Stimulated activated CD8-positive, alpha-beta memory T cell treated with anti-CD3 and anti-CD28 coated beads, Interleukin-12 subunit alpha, Interleukin-12 subunit beta, amount 100 ng/mL, for 24 hours (primary cell): Measurements from ENCODE around the gene ETS1.

ENCODE experiments used
- DNase-seq: peaks from one replicate; pipeline ENCODE4 v3.0.0-alpha.2; 2020; ENCODE audit errors: extremely low read depth

The ETS1 gene

GRCh38 chr11:128501632-128502549, 85.5 kb downstream of the ETS1 start:
- DNase-seq, result no peak

DNA sequence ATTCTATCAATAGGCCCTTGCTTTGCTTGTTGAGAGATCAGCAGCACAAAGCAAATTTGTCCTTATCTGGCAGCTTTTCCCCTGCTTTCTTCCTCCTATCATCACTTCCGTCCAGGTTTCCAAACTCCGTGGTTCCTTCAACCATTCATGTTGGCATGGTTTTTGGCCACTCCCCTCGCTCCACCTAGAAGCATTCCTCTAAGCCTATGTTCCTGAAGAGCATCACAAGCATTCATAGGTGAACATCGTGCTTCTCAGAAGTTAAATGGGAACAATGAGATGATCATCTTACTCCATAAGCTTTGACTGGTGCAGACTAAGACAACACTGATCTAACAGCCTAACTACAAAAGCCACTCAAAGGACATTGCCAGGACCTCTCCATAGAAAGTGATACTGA, 86.3 kb downstream of the ETS1 start:
- DNase-seq, result no peak

DNA sequence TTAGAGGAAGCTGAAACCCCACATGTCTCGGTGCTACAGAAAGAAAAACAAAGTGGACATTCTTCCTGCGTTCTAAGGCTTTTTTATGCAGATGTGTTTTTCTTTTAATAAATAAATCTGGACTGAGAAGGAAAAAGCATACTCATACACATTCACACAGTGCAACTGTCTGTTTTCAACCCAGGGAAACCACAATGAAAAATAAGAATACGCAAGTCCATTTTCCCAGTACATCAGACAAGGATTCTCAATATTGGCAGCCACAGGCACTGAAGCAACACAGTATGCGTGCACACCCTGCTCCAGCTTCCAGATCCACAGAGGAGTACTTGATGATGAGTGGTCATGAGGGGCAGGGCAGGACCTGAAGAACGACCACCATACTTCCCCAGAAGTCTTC, 86.9 kb downstream of the ETS1 start:
- DNase-seq, result no peak

DNA sequence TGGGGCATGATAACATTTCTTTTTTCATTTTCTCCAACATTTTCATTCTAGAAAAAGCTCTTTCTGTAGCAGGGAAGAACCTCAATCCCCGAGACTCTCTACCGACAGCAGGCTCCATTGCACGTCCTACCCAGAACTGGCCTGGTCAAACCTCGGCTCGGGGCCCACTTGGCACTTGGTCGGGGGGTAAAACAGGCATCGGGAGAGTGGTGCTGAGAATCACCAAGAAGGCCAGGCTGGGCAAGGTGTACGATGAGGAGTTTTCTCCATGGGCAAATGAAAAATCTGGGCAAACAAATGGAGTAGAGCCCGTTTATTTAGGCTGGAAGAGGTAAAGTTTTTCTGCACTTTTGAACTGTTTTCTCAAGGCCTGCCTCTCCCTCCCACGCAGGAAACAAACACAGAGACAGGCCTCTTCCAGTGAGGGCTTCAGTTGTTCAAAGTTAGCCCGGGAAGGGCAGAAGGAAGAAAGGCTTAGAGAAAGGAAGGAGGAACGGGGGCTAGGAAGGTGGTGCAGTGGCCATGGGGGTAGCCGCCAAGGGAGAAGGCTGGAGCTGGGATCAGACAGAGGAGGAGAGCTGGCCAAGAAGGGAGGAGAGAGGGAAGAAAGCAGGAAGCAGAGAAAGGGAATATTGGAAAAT, 87.6 kb downstream of the ETS1 start:
- no peak for DNase-seq

- DNase-seq, result no peak
Observed at GRCh38 chr11:128498721-128499245, 88.6 kb downstream of the ETS1 start.

DNA sequence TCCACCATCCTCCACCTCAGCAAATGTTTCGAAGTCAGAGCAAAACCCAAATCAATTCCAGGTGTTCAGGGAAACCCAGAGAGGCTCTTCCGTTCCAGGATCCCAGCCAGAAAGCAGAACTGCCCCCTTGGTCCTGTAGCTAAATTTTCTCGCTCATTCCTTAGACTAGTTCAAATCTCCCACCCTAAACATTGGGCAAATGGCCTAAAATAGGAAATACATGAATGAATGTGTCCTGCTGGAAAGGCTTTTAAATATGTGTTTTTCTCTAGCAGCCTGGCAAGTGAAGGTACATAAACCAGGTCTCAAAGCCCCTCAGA, 89.6 kb downstream of the ETS1 start:
- DNase-seq, result no peak

DNA sequence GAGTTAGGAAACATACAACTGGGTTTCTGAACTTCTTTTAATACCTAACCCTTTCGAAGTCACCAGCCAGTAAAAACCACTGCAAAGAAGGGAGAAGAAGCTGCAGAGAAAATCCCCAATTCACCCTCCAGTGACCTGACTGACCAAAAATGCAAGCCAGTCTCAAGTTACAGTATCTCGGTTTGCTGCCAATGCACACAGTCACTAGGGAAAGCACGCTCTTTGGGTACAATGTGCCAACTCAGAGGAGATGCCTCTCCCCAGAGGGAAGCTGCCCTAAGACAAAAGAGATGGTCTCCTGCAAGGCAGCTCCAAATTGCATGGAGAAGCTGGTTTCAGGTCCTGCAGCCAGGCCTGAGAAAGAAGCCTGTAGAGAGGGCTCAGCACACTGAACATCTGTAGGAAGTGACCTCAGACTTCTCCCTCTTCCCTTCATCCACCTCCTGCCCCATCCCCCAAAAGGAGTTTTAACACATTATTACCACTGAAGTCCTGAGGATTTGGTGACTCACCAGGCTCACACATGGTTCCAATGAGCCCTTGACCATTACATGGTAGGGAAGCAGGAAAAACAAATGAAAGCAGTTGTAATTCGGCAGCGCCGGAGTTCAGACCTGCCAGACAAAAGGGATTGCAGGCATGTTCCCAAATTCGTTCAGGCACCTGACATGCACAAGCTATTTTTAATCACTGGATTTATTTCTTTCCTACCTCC, 90.1 kb downstream of the ETS1 start:
- no peak for DNase-seq

DNA sequence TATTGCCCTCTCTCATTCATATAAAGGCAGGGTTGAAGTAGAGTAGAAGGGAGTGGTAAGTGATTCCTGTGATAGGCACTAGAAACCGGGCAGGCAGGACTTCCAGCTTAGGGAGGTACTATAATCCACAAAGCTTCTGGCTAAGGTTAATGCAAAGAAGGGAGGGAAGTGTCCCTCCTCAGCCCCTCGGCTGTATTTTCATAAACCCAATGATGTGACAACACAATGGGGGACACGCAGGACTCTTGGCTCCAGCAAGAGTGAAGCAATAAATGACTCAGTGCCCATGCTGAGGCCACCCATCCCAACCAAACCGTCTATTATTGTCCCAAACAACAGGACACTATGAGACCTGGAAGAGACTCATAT, 90.7 kb downstream of the ETS1 start:
- no peak for DNase-seq

DNA sequence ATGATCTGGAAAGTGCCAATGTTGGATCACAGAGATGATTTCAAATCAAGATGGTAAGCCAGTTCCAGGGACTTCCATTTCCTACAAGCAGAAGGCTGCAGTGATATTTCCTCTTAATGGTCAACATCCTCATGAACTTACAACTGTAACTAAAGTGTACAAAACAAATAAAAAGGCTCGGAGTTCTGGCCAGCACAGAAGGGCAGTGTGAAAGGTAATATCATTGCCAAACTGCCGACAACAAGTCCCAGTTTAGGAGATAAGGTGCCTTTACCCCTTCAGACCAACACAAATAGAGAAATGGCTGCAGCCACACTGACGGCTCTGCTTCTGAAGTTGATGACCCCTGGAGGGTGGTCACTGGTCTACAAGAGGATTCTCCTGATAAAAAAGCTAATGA, 91.1 kb downstream of the ETS1 start:
- DNase-seq, result no peak

- DNase-seq, result no peak
Observed at GRCh38 chr11:128494418-128495332, 92.7 kb downstream of the ETS1 start.

DNA sequence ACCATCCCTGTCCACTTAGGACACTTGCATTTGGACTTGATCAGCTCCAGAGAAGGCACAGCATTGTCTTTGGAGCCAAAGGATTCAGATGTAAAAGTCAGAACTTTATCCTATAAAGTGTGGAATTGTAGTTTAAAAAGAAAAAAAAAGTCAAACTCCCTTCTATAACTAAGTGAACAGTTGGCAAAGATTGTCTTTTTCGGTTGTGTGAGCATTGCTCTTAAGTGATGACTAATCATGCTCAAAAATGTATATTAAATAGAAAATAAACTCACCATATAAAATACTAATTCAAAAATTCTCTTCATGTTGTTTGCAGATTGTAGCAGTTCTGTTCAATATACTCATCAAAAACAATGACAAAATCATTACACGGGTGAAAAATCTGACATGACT, 93.8 kb downstream of the ETS1 start:
- no peak for DNase-seq

- DNase-seq, result no peak
Observed at GRCh38 chr11:128492903-128493569, 94.3 kb downstream of the ETS1 start.

DNA sequence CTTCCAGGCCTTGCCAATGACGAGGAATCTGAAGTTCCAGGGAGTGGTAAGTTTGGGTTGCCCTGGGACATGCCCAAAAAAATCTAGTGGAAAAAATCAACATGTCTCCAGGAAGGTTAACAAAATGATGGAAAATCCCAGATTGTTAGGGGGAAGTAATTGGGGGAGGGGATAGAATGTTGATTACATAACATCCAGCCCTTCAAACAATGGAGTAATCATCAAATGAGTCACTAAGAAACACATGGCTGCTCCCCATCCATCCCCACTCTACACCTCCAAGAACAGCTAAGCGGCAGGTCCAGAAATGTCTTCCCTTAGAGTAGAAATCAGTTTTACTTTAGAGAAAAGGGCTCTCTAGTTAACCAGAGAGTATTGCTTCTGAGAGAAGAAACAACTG, 94.9 kb downstream of the ETS1 start:
- no peak for DNase-seq

- DNase-seq, result no peak
Observed at GRCh38 chr11:128491195-128491936, 96.0 kb downstream of the ETS1 start.

DNA sequence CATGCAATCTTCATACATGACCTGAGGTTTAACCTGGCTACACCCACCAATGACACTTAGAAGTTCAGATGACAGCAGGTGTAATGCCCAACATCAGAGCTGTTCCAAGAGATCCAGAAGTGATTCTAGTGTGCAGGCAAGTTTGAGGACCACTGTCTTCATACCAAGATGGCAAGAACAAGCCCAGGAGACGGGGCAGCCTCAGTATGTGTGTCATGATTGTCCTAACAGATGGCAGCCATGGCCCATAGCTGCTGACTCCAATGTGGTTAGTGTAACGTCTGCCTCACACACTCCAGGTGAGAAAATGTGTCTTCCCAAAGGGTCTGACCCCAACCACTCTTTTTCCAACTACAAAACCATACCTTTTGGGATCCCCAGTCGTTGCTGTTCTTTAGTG, 97.3 kb downstream of the ETS1 start:
- DNase-seq, result no peak

DNA sequence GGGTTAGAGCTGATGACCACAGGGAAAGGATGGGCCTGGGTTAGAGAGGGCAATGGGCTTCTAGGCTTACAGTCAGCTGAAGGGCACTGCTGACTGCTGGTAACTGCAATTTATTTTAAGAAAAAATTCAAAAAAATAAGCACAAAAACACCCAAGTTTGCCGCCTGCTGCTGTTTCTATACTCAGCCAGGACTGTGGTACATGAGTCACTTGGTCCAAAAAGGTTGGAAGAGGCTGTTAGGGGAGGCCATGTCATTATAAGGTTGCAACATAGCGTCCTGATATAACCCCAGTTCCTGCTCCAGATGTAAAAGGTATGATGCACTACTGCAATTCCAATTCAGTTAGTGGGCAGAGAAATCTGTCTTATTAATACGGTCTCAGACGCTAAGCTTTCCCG, 98.9 kb downstream of the ETS1 start:
- DNase-seq, result no peak

GRCh38 chr11:128487978-128488377, 99.4 kb downstream of the ETS1 start:
- no peak for DNase-seq

DNA sequence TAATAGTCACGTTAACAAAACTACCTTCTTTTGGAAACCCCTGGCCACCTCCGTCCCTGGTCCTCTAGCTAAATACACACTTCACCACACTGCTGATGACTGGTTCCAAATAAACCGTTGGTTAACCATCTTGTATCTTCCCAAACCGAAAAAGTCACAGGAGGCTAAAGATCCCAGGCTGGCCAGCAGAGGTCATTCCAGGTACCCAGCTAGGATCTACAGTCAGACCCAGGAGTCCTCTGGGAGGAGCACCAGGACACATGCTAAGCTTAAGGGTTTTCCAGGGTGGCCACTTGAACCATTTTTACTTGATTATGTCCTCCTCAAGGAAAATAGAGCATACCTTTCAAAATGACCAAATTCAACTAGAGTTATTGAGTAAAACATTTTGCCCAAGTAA, 103.2 kb downstream of the ETS1 start:
- DNase-seq, result no peak

DNA sequence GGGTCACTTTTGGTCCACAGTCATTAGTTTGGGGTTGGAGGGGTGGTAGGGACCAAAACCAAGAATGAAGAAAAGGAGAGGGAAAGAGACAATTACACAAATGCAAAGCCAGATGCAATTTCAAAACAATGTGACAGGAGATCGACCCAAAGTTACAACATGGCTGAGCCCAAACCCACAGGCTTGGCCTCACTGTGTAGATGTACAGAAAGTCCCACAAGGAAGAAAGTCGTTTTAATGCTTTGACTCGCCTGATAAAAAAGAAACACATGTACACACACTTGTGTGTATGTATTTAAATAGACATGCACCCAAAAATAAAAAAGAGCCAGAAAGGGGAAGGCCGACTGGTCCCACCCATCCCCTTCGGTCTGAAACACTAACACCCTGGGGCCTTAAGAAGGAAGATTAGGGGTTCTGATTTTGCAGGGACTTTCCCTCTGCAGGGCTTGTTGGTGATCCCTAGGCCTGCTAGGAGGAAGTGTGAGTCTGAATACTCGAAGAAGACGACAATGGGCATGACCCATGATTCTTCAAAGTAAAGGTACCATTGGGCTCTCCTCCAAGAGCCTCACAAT, 104.1 kb downstream of the ETS1 start:
- no peak for DNase-seq
